GM21447 (cell line): Measurements from ENCODE around the gene GLP1R.

ENCODE experiments used
- ATAC-seq: cut with Tn5 transposase; IDR thresholded peaks from one replicate; pipeline ENCODE4 v1.9.1; 2021; ENCODE audit not compliant: unreplicated experiment

Gene GLP1R

DNA sequence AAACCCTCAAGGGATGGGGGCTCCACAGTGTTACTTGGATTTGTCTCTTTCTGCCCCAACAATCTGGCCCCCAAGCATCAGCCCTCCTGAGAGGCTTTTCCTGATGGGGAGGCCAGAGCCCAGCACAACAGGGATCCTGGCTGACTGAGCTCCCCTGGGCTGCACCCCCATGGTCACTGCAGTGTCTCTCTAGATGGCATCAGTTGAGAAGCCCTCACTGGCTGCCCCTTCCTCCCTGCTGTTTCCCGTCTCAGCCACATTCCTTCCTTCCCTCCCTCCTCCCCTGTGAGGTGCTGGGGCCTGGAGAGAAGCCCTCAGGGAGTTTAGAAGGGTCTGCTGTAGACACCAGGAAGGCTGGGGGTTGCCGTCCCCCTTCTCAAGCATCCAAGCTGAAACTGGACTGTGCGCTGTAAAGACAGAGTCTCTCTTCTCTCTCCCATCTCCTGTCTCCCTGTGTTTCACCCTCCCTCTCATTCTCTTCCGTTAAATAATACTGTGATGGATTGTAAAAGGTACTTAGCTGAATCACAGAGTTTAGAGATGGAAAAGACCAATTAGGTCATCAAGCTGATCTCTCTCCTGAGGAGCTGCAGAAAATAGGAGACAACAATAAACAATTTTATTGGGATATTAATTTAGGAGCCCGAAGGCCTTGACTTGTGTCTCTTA is 36.7 kb downstream of the GLP1R start:
- ATAC-seq = no peak

DNA sequence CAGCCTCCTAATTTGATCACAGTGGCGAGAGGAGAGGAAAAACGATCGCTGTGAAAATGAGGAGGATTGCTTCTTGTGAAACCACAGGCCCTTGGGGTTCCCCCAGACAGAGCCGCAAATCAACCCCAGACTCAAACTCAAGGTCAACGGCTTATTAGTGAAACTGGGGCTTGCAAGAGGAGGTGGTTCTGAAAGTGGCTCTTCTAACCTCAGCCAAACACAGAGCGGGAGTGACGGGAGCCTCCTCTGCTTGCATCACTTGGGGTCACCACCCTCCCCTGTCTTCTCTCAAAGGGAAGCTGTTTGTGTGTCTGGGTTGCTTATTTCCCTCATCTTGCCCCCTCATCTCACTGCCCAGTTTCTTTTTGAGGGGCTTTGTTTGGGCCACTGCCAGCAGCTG is 37.7 kb downstream of the GLP1R start:
- peak; percentile 78 for ATAC-seq

DNA sequence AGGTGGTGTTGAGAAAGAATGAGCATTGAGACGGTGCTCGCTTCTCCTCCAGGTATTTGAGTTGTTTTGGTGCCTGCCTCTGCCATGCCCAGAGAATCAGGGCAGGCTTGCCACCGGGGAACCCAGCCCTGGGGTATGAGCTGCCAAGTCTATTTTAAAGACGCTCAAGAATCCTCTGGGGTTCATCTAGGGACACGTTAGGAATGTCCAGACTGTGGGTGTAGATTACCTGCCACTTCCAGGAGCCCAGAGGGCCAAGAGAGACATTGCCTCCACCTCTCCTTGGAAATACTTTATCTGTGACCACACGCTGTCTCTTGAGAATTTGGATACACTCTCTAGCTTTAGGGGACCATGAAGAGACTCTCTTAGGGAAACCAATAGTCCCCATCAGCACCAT is 38.1 kb downstream of the GLP1R start:
- ATAC-seq = no peak

DNA sequence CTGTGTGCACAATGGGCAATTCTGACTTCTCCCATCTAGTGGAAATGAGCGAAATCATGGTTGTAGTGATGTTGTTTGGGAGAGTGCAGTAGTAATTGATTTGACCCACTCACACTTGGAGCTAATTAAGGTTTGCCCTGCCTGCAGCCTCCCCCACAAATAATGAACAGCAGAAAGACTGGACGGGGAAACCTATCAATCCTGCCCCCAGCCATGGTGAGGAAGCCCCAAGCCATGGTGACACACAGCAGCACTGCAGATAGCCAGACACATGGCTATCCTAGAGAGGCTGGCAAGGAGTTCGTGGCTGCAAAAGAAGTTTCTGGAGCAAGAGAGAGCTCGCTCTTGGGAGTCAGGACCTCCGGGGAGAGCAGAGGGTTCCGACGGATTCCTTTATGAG is 38.6 kb downstream of the GLP1R start:
- ATAC-seq = no peak

DNA sequence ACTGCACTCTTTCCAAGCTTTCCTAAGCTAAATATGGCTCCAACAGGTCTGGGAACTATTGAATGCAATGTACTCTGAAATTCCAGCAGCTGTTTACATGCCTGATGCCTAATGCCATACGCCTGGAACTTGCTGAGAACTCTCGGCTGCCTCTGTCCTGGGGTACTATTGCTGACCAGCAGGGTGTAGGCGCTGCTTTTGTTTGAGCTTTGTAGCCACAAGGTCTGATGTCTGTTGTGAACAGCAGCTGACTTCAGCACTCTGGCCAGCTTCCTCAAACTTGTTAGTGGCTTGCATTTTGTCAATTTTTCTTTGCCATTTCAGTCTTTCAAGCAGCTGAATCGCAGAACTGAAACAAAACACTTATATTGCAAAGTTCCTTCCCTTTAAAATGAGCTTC is 39.8 kb downstream of the GLP1R start:
- ATAC-seq = no peak

DNA sequence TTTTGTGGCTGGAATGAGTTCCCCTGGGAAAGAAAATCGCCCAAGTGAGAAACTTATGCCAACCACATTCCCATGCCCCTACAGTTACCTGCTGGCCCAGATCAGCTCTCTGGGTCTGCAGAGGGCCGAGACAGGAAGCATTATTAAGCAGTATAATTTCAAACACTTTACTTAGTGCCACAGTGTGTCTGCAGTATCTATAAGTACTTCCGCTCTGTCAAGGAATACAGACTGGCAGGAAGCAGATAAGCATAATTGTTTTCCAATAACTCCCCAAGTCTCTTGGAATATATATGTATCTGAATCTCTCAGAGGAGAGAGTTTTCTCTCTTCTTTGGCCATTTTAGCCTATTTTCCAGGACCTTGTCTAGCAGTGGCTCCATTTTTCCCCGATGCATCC is 41.5 kb downstream of the GLP1R start:
- no peak for ATAC-seq

DNA sequence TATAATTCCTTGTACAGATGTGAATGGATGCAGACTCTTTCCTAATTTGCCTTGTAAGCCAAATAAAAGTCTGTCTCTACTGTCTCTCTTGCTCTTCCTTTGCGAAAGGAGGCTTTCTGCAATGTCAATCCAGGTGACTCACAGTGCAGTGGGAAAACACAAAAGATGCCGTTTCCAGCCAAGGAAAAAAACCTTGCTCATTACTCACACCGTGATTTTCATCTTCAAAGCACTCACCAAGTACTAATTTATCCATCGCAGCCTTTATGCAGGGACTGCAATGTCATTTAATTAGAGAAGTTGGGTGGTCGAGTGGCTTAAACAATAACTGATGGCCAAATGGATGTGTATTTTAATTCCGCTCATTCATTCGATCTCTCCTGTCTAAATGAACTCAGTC is 42.6 kb downstream of the GLP1R start:
- ATAC-seq = no peak

DNA sequence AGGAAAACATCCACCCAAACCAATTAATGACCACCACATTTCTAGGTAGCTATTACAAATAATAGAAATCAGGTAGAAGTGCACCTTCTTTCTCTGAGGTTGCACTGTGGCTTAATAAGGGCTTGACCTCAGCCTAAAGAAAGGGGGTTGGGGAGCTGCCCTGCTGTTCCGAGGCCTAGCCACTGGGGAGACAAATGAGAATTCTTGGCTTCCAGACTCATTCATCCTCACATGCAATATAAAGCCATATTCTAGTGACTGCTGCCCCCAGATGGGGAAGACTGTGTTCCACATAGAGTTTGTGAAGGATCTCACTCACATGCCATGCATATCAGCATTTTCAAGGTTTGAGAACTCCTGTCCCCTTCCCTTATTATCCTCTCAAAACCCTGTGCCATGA is 43.5 kb downstream of the GLP1R start:
- no peak for ATAC-seq

DNA sequence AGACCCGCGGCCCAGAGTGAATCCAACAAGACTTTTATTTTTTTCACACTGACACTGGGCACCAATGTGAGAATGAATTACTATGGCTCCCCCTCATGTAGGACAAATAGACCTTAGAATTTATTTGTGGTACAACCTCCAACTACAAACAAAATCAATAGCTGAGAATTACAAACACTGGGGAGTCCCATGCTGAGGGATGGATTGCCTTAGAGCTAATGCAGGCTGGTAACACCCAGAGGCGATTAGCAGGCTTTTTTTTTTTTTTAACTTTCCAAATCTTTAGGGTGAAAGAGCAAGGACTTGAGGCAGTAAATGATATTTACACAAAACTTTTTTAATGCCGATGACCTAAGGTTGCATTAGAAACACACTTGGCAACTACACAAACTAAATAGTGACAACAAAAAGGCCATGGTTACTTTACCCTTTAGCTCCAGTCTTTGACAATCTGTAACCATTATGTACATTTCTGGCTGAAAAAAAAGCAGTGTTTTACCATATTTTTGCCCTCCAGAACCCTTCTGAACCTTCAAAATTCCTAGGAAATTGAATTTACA is 44.6 kb downstream of the GLP1R start:
- ATAC-seq = no peak

DNA sequence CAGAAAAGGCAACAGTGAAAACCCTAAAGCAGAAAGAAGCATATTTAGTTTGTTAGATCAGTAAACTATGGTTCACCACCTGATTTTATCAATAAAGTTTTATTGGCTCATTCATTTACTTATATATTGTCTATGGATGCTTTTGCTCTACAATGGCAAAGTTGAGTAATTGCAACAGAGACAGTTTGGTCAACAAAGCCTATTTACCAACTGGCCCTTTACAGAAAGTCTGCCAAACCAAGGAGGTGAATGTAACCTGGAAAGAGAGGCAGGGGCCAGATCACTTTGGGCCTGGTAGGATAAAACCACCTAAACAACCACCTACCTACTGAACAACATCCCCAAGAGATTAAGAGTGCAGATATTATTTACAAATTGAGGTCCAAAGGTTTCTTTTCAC is 47.0 kb downstream of the GLP1R start:
- ATAC-seq = no peak

DNA sequence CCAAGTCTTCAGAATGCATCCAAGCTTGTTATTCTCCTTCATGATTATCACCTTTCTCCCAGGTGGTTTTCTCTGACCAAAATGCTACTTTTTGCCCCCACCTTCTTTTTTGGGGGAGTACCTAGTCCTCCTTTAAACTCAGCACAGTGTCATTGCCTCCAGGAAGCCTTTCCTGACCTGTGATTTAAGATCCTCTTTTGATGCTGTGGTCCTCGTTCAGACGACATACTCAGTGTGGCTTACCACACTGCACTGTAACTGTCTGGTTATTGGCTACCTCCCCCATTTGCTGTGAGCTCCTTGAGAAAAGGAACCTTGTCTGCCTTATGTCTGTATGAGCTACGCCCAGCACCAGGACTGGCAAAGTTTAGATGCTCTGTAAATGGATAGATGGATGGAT is 51.8 kb downstream of the GLP1R start:
- no peak for ATAC-seq

DNA sequence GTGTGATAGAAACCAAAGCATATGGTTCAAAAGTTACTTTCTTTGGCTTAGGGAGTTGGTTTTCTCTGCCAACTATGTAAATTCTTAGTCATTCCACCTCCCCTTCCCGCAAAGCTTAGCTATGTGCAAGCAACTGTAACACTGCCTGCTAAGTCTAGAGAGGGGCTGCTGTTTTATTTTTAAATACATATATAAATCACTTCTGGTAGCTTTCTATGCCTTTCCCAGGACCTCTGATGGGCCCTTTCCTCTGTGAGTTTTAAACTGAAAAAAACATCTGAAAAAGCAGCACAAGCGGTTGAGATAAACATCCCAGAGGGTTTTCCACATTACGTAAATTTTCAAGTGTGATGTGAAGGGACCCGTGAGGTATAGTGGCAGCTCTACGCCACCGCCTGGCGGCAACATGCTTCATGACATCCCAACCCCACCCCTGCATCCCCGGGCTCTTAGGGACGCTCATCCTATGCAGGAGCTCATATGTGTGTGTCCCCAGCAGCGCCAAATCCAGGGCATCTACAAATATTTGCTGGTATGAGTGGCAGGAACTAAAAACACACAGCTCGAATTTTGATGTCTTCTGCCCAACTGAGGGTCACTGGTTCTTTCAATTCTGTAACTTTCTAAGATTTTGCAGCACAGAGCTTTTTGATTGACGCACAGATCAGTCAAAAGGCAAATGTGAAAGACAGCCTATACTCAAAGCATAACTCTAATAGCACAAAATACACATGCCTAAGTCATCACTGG is 53.7 kb downstream of the GLP1R start:
- peak; percentile 77 for ATAC-seq

DNA sequence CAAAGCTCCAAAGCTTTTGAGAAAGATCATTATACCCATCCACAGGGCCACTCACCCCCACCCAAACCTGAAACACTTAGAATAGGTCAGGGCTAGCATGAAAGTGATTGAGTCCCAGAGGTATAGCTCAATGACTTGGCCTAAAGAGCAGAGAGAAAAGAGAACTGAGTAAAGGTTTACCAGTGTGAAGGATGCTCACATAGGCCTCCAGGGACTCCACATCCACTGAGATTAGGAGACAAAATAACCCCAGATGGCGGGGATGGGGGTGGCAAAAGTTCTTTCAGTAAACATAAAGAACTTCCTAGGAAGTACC is 54.2 kb downstream of the GLP1R start:
- peak; percentile 76 for ATAC-seq

DNA sequence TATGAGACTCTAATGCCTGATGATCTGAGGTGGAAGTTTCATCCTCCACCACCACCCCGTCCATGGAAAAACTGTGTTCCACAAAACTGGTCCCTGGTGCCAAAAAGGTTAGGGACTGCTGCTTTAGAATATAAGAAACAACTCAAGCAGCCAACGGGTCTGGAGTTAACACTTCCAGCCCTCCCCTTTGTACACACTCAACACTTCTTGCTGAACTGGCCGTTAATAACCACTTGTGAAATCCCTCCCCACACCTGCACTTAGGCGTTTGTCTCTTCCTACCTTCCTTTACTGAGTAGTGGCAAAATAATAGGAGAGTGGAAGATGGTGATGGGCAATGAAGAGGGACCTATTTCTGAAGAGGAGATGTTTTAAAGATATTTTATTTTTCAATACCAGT is 55.9 kb downstream of the GLP1R start:
- no peak for ATAC-seq

DNA sequence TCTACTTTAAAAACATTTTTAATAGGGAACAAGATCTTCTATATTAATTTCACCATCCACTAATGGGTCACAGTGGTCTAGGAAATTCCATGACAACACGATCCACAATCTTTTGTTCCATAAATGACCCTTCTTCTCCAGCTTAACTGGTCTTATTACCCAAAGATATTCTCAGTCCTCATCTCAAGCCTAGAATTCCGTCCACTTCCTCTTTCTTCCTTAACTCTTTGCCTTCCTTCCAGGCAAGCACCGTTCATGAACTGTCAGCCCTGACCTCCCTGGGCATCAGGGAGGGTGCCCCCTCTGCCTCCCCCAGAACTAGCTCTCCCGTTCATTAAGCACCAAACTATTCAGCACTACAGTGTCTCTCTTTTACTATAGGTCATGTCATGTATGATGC is 58.5 kb downstream of the GLP1R start:
- ATAC-seq = no peak

DNA sequence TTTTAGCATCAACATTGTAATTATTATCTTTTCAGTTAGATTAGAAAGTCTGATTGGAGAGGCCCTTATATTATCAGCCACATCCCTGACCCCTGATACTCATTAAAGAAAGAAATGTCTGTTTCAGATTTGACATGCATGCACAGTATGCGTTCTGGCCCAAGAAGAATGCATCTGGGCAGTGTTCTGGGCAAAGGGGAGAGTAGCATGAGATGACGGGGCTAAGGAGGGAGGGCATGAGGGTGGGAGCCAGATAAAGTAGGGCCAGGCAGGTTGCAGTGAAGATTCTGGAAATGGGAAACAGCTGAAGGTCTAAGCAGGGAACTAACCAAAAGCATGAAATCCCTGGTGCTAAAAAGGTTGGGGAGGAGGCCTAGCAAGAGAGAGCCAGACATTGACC is 59.1 kb downstream of the GLP1R start:
- ATAC-seq = no peak

DNA sequence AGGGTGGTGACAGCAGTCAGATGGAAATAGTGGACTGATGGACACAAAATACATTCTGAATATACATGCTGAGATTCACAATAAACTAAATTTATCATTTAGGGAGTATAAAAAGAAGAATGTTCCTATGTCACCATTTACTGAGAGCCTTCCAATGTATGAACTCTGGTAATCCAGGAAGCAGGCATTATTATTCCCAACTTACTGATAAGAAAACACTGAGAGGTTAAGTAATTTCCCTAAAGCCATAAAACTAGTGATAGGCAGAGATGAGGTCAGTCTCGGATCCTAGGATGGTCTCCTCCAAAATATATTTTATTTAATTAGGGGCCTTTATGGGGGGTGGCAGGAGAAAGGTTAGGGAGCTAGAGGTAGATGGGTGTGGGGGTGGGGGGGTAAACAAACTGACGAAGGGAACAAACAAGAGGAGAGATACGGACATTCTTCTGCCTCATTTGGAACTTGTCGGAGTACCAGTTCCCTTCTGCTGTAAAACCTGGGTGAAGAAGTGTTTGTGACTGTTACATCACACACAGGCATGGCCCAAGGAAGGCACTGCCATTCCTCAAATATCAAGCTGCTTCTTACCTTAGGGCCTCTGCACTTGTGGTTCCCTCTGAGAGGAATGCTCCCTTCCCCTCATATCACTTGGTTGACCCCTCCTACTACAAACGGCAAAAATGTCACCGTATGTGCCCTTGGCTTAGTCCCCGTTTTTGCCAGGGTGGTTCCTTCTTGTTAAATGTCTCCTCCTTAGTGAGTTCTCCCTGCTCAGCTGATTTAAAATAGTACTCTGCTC is 59.7 kb downstream of the GLP1R start:
- no peak for ATAC-seq

DNA sequence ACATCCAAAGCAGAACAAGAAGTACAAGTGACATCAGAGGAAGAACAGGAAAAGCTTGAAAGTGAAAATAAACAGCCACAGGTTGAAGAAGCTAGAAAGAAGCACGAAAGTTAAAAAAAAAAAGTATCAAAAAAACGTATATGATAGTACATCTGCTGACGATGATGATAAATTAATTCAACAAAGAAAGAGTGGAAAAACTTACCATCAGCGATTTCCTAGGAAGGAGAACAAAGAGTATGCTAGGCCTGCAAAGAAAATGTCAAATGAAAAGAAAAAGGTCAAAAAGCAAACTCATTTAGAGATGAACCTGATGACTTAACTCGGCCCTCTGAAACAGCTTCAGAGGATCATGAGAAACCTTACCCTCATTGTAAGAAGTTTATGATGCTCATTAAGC is 62.7 kb downstream of the GLP1R start:
- ATAC-seq = no peak

DNA sequence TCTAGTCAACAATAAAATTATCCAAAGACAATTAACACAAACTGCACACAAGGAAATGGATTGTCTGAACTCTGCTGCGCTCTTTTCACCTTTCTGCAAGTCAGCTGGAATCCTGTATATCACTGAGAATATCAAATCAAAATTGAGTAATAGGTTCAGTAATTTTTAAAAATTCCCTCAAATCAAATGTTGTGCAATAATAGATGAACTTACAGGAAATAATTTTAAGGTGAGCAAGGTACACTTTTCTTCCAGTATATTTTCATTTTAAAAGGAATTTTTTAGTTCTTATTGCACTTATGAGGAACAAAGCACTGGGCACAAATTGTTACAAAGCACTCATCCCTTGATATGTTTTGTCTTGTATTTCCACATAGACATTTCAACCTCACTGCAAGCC is 65.2 kb downstream of the GLP1R start:
- ATAC-seq = no peak

DNA sequence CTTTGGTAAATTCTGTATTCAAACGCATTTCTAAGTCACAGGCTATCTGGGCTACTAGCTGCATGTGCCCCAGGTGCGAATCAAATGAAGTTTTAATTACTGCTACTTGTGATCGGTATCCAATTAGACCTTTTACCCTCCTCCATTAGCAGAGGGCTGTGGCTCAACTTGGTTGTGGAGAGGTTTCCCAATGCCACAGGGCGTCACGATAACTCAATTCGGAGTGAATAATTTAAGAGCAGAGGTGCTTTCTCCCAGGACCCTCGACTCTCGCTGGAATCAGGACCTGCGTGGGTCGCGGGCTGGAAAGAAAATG is 65.8 kb downstream of the GLP1R start:
- peak; percentile 23 for ATAC-seq

DNA sequence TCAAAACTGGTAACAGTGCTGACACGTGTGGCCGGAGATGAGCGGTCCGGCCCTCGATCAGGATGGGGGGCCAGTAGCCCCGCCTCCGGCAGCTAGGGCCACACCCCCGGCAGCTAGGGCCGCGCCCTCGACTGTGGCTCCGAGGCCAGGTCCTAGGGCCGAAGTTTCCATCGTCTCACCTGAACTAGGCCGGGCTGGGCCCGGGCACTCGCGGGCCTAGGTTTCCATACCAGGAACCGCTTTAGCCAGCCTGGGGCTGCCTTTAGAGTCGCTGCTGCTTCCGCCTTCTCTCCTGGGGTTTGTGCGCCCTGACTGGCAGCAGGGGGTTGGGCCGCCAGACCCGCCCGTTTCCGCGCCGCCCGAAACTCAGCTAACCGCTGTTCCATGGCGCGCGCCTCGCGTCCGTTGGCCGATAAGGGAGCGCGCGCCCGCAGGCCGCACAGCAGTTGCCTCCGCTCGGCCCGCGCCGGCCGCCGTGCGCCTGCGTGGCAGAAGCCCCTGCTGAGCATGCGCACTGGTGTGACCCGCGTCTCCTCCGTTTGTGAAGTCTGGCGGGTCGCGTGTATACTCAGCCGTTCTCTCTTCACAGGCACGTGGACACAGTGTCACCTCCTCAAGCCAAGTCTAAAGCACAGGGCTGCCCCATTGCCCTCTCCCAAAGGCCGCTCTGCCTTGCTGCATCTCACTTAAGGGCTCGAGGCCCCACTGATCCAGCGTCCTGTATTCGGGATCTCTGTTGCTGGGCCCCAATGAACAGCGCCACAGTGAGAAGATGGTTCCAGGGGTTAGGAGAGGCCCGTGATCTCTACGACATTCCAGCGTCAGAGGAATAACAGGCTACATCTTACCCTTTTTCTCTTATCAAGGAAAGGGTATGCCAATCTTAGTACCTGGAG is 66.4 kb downstream of the GLP1R start, which contains the start of gene SAYSD1:
TSS of gene SAYSD1 (minus strand) at position 483 of the 896 bp plus-strand sequence. CDS start at position 386, 97 bp downstream.
- peak; percentile 91 for ATAC-seq
